Gastroesophageal sphincter (tissue), 3 donors: ENCODE measurements around the gene RPTOR.

ENCODE experiments used
- CTCF ChIP-seq, 4 experiments: fragments of 200-600 bp in 2 of 4; fragments of 450-650 bp in 2 of 4; sonication (generic) in 1 of 4; IDR thresholded peaks; one replicate each; pipeline ENCODE4 v1.5.1; 2017 to 2019; ENCODE audit warnings: antibody characterized with exemption in 4 of 4, mild to moderate bottlenecking in 2 of 4, moderate library complexity in 2 of 4
- POLR2A ChIP-seq, 2 donors: fragments of 450-650 bp; IDR thresholded peaks; one replicate each; pipeline ENCODE4 v1.6.1; 2017; ENCODE audit warnings: antibody characterized with exemption in 2 of 2, mild to moderate bottlenecking in 2 of 2, moderate library complexity in 1 of 2
- POLR2AphosphoS5 ChIP-seq: sonication (generic); formaldehyde crosslinking; IDR thresholded peaks from one replicate; pipeline ENCODE4 v1.6.1; 2017; ENCODE audit warnings: antibody characterized with exemption

GRCh38 chr17:80780381-80781198, 236.0 kb downstream of the RPTOR start:
- TF ChIP-seq POLR2A (IDR thresholded peaks at IDR 0.05) (no peak), CTCF (IDR thresholded peaks at IDR 0.05) (no peak), POLR2AphosphoS5 (no peak)
